HAP-1 (cell line): ENCODE data around the gene ZBTB7C.

Source experiments
- DNase-seq, 2 experiments: peaks; one replicate each; pipeline ENCODE4 v3.0.0-alpha.2; 2016 to 2020; ENCODE audit warnings: low spot score in 2 of 2
- H3K27me3 ChIP-seq: fragments of 250-450 bp; sonication (Bioruptor Pico); 2 replicates; pipeline ENCODE4 v1.5.1; 2020; ENCODE audit warnings: low read depth, mild to moderate bottlenecking, moderate library complexity
- H3K36me3 ChIP-seq: fragments of 250-450 bp; sonication (Bioruptor Pico); replicated peaks from 2 replicates; pipeline ENCODE4 v1.5.1; 2020; ENCODE audit warnings: mild to moderate bottlenecking
- H3K4me1 ChIP-seq: fragments of 250-450 bp; sonication (Bioruptor Pico); 2 replicates; pipeline ENCODE4 v1.5.1; 2020; ENCODE audit warnings: mild to moderate bottlenecking
- H3K4me3 ChIP-seq: fragments of 250-450 bp; sonication (Bioruptor Pico); 2 replicates; pipeline ENCODE4 v1.5.1; 2020; ENCODE audit warnings: mild to moderate bottlenecking, moderate library complexity
- H3K9me3 ChIP-seq: fragments of 250-450 bp; sonication (Bioruptor Pico); 2 replicates; pipeline ENCODE4 v1.5.1; 2020; ENCODE audit warnings: mild to moderate bottlenecking, moderate library complexity
- in situ Hi-C: fragments of 300-500 bp; cut with MboI; formaldehyde crosslinking; loops from 3 replicates; pipeline ENCODE4 v1.14.3; 2020; ENCODE audit warnings: low sequenced_read_pairs, inconsistent platforms, mixed read lengths

Gene ZBTB7C

GRCh38 chr18:48313792-48314191 is 95.4 kb downstream of the ZBTB7C start:
- Histone ChIP-seq H3K9me3 (no peaks in the 10 kb centered on the region), H3K4me1 (no peaks in the 10 kb centered on the region), H3K27me3 (no peaks in the 10 kb centered on the region), H3K36me3 (no peaks in the 10 kb centered on the region), H3K4me3 (no peak overlapping the region)
- DNase-seq: no peak
- in situ Hi-C loops: no loop called here

- no peak overlapping the region for H3K4me3 ChIP-seq
- H3K36me3 ChIP-seq: no peaks in the 10 kb centered on the region
- in situ Hi-C loops: no loop called here
- H3K27me3 ChIP-seq: no peaks in the 10 kb centered on the region
- no peaks in the 10 kb centered on the region for H3K4me1 ChIP-seq
- no peaks in the 10 kb centered on the region for H3K9me3 ChIP-seq
- DNase-seq: no peak
Measured at GRCh38 chr18:48312066-48312465, 97.1 kb downstream of the ZBTB7C start.

- Histone ChIP-seq H3K4me3 (no peak overlapping the region), H3K27me3 (no peaks in the 10 kb centered on the region), H3K9me3 (no peaks in the 10 kb centered on the region), H3K4me1 (no peaks in the 10 kb centered on the region), H3K36me3 (no peaks in the 10 kb centered on the region)
- no peak for DNase-seq
- in situ Hi-C loops: no loop called here
Measured at GRCh38 chr18:48310999-48311398, 98.2 kb downstream of the ZBTB7C start.

- in situ Hi-C loops: no loop called here
- no peak for DNase-seq
- H3K36me3 ChIP-seq: no peaks in the 10 kb centered on the region
- H3K4me3 ChIP-seq: no peak overlapping the region
- H3K4me1 ChIP-seq: no peaks in the 10 kb centered on the region
- no peaks in the 10 kb centered on the region for H3K27me3 ChIP-seq
- no peaks in the 10 kb centered on the region for H3K9me3 ChIP-seq
Measured at GRCh38 chr18:48310353-48310752, 98.8 kb downstream of the ZBTB7C start.

- DNase-seq: no peak
- in situ Hi-C loops: no loop called here
- Histone ChIP-seq H3K9me3 (no peaks in the 10 kb centered on the region), H3K4me1 (no peaks in the 10 kb centered on the region), H3K36me3 (no peaks in the 10 kb centered on the region), H3K27me3 (no peaks in the 10 kb centered on the region), H3K4me3 (no peak overlapping the region)
Measured at GRCh38 chr18:48308755-48309575, 100.2 kb downstream of the ZBTB7C start.

GRCh38 chr18:48308027-48308635 is 101.1 kb downstream of the ZBTB7C start:
- in situ Hi-C loops: no loop called here
- H3K4me3 ChIP-seq: no peak overlapping the region
- DNase-seq: no peak
- no peaks in the 10 kb centered on the region for H3K4me1 ChIP-seq
- no peaks in the 10 kb centered on the region for H3K9me3 ChIP-seq
- H3K36me3 ChIP-seq: no peaks in the 10 kb centered on the region
- no peaks in the 10 kb centered on the region for H3K27me3 ChIP-seq

GRCh38 chr18:48306838-48307237 is 102.3 kb downstream of the ZBTB7C start:
- in situ Hi-C loops: no loop called here
- Histone ChIP-seq H3K27me3 (no peaks in the 10 kb centered on the region), H3K9me3 (no peaks in the 10 kb centered on the region), H3K4me3 (no peak overlapping the region), H3K36me3 (no peaks in the 10 kb centered on the region), H3K4me1 (no peaks in the 10 kb centered on the region)
- no peak for DNase-seq

GRCh38 chr18:48304906-48305693 is 104.1 kb downstream of the ZBTB7C start:
- no peaks in the 10 kb centered on the region for H3K36me3 ChIP-seq
- DNase-seq: no peak
- H3K4me3 ChIP-seq: no peak overlapping the region
- no peaks in the 10 kb centered on the region for H3K27me3 ChIP-seq
- no peaks in the 10 kb centered on the region for H3K4me1 ChIP-seq
- no peaks in the 10 kb centered on the region for H3K9me3 ChIP-seq
- in situ Hi-C loops: no loop called here

GRCh38 chr18:48303883-48304282 is 105.3 kb downstream of the ZBTB7C start:
- Histone ChIP-seq H3K36me3 (no peaks in the 10 kb centered on the region), H3K9me3 (no peaks in the 10 kb centered on the region), H3K4me3 (no peak overlapping the region), H3K4me1 (no peaks in the 10 kb centered on the region), H3K27me3 (no peaks in the 10 kb centered on the region)
- no peak for DNase-seq
- in situ Hi-C loops: no loop called here

- no peaks in the 10 kb centered on the region for H3K4me1 ChIP-seq
- no peaks in the 10 kb centered on the region for H3K27me3 ChIP-seq
- H3K9me3 ChIP-seq: no peaks in the 10 kb centered on the region
- H3K36me3 ChIP-seq: no peaks in the 10 kb centered on the region
- H3K4me3 ChIP-seq: no peak overlapping the region
- no peak for DNase-seq
- in situ Hi-C loops: no loop called here
Measured at GRCh38 chr18:48302736-48303135, 106.4 kb downstream of the ZBTB7C start.

GRCh38 chr18:48300463-48300961 is 108.7 kb downstream of the ZBTB7C start:
- in situ Hi-C loops: no loop called here
- no peaks in the 10 kb centered on the region for H3K4me1 ChIP-seq
- peak; percentile 6 to 33 for DNase-seq
- no peak overlapping the region for H3K4me3 ChIP-seq
- H3K36me3 ChIP-seq: no peaks in the 10 kb centered on the region
- H3K27me3 ChIP-seq: no peaks in the 10 kb centered on the region
- H3K9me3 ChIP-seq: no peaks in the 10 kb centered on the region

- no peak for DNase-seq
Measured at GRCh38 chr18:48297139-48297538, 112.0 kb downstream of the ZBTB7C start.

GRCh38 chr18:48296581-48296980 is 112.6 kb downstream of the ZBTB7C start:
- DNase-seq: no peak
- Histone ChIP-seq H3K27me3 (no peaks in the 10 kb centered on the region), H3K36me3 (no peaks in the 10 kb centered on the region), H3K4me3 (no peak overlapping the region), H3K4me1 (no peaks in the 10 kb centered on the region), H3K9me3 (no peaks in the 10 kb centered on the region)
- in situ Hi-C loops: no loop called here

More at GRCh38 chr18:48297139-48297538, 112.0 kb downstream of the ZBTB7C start:
- H3K4me1 ChIP-seq: no peaks in the 10 kb centered on the region
- in situ Hi-C loops: no loop called here
- no peak overlapping the region for H3K4me3 ChIP-seq
- H3K27me3 ChIP-seq: no peaks in the 10 kb centered on the region
- H3K9me3 ChIP-seq: no peaks in the 10 kb centered on the region
- no peaks in the 10 kb centered on the region for H3K36me3 ChIP-seq
